Hematopoietic multipotent progenitor cell (in vitro differentiated cells): Measurements from ENCODE around the gene RAB1A. TPM values are rescaled to one million over a fixed set of nuclear protein-coding genes. Genes with fewer than 3 reads are reported as not detected.
A peak's percentile ranks its signal among the peaks of the same experiment; 100 is the strongest.

ENCODE experiments used
- DNase-seq, 3 donors: peaks; one replicate each; pipeline ENCODE4 v3.0.0-alpha.2; 2011 to 2015; ENCODE audit warnings: low read depth in 2 of 3, low spot score in 2 of 3
- total RNA-seq: library from RNA; depleted of rRNA; stranded (reverse); fragments of >200 nt; gene quantifications from one replicate; pipeline ENCODE4 v1.2.3, GENCODE V29; 2012

RAB1A gene
- total RNA-seq, 1 donor: 26.1 TPM

DNA sequence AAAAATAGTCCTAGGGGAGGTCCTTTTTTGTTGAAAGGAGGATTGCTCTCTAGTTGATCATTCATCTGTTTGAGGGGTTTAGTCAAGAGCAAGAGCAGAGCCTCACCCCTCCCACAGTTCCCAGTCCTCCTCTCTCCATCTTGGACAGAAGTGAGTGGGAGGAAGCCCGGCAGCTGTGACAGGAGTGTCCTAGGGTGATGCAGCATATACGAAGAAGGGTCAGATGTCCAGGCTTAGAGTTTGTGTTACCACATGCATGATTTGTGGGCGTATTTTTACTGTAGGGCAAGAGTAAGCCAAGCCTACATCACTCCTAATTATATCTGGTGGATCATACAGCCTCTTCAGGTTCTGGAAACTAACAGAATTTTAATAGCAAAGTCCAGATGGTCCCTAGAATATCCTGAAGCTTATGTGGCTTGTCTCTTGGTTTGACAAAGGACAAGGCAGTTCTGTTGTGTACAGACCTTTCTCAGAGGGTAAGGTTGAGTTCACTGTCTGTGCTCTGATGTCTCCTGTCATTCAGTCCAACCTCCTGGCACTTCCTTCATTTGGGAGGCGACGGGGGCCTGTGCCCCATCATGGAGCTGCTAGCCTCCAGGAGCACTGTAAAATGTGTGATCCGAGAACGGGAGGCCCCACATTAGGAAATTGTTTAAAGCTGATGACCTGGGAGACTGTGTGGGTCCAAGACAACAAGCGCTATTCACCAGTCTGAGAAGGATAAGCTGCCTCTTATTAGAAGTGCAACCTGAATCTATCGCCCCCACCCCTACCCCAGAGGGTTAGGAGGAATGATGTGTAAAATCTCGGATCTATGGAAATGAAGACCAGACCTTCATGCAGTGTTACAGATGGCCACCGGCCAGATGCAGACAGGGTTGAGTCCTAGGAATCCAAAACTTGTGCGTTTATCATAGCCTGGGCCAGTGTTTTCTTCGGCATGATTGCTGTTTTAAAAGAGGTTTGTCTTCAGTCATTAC is 66.8 kb downstream of the RAB1A start:
- DNase-seq: no peak

DNA sequence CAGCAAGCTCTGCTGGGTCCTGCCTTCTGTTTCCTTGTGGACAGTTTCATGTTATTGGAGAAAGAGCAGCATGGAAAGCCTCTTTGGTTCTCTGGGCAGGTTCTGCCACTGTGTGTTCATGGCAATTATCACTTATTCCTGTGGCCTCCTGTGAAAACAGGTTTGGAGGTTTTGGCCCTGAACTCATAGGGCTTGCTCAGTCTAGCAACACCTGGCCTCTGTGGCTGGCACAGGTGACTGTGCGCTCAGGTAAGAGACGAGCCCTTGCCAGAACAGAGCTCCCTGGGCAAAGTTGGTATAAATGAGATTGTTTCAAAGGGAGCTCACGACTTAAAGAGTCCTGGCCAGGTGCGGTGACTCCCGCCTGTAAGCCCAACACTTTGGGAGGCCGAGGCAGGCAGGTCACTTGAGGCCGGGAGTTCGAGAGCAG is 68.0 kb downstream of the RAB1A start:
- DNase-seq: no peak

DNA sequence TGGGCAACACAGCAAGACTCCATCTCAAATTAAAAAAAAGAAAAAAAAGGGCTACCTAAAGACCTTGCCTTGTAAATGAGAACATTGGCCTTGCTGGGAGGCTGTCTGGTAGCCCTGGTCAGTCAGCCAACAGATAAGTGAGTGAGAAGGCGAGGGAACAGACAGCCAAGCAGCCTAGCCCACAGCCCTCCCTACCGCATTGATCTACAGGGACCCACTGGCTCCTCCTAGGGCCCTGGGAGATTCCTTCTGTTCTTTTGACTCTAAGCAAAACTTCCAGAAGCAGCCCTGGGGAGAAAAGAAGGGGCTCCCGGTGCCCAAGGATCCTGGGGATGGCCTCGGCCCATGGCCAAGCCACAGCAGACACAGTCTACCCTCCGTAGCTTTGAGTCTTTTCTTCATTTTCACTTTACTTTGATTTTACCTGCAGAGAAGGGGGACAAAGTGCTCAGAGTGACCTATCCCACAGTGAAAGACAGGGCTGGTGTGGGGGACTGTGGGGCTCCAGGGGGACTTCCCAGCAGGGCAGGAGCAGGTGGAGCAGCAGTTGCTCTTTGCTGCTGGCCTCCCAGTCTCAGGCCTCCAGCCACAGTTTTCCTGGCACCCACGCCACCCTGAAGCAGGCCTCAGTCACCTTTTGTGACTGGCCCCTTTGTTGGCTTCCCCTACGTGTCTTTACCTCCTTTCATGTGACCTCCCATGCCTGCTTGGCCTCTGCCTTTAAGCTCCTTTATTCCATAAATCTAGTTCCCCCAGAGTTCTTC is 68.6 kb downstream of the RAB1A start:
- DNase-seq: no peak

DNA sequence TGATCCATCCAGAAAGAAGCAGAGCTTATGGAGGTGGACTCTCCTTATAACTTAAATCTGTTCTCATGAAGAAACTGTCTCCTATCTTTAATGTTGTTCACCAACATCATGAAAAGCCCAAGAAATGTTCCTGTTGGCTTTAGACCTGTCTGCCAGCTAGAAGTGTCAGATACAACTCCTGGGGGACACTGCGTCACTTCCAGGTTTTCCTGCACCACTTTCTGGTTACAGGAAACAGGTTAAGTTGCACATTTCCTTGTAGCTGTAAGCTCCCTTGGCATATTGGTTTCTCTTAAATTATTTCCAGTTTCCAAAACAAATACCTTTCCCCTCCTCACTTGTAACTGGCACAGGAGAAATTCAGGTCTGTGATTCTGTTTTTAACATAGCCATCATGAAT is 70.8 kb downstream of the RAB1A start:
- no peak for DNase-seq

DNA sequence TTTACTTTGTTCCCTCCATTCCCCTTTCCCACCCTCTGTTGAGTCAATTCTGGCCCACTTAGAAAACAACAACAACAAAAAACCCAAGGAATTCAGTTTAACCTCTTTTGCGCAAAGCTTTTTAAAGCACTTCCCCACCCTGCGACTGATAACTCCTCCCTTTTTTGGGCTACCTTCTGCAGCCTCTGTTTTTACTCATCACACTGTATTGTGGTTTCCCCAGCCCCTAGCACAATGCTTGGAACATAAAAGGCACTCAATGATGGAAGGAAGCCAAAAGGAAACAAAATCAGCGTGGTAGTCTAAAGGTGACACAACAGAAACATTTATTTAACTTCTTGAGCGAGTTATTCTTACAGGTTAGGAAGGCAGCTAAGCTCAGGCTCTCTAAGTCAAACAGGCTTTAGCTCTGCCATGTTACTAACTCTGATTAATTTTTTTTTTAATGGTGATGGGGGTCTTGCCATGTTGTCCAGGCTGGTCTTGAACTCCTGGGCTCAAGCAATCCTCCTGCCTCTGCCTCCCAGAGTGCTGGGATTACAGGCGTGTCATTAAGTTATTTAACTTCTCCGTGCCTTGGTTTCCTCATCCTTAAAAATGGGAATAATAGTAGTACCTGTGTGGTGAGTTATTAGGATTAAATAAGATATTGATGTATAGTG is 72.4 kb downstream of the RAB1A start:
- peak; percentile 43 to 91 (median 79) for DNase-seq

DNA sequence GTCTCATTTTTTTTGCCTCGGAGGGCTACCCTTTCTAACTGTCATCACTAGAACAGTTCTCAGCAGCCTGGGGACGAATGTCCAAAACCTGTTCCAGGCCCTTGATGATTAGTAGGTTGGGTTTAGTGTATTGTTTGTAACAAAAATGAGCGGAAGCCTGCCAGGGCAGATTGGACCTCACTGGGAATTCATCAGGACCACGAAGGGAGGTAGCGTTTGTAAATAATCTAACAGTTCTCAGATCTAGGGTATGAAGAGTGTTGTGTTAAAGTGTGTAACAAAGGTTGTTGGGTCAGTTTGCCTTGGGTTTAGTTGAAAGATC is 72.9 kb downstream of the RAB1A start:
- DNase-seq: peak in 1 of 3 donors; percentile 14

DNA sequence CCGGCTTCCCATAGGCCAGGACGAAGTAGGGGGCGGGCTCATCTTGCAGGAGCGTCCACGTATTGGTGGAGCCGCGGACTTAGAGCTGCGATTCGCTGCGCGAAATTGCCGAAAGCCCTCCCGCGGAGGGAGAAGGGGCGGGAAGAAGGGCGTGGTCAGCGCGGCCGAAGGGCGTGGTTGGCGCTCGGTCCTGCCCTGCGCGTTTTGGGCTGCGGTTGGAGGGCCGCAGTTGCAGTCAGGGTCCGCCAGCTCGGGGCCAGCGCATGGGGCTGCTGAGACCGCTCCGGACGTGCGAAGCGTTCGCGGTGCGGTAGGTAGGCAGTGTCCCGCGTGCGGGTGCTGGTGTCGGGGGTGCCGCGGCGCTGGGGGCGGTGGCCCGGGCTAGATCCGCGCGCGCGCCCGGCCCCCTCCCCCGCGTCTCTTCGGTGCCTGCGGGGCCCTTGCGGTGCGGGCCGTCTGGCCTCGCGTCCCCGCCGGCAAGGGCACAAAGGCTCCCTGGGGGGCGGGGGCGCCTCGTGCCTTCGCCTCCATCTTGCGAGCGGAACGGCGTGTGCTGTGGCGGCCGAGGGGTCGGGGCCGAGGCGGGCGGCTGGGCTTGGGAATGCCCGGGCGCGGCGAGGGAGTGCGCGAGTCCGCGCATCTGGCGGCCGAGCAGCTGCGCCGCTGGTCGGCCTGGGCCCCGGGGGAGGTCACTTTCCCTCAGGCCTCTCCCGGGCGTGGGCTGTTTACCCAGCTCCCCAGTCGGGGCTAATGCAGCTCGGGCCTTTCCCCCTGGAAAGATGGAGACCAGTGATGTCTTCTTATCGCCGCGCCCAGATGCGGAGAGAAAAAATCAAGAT is 73.5 kb downstream of the RAB1A start, which contains the start of gene CEP68:
Gene CEP68, plus strand, starts transcription at position 202 of the 839 bp plus-strand sequence. CDS start 13,029 bp downstream, outside the sequence.
- peak; percentile 90 to 98 (median 97) for DNase-seq

DNA sequence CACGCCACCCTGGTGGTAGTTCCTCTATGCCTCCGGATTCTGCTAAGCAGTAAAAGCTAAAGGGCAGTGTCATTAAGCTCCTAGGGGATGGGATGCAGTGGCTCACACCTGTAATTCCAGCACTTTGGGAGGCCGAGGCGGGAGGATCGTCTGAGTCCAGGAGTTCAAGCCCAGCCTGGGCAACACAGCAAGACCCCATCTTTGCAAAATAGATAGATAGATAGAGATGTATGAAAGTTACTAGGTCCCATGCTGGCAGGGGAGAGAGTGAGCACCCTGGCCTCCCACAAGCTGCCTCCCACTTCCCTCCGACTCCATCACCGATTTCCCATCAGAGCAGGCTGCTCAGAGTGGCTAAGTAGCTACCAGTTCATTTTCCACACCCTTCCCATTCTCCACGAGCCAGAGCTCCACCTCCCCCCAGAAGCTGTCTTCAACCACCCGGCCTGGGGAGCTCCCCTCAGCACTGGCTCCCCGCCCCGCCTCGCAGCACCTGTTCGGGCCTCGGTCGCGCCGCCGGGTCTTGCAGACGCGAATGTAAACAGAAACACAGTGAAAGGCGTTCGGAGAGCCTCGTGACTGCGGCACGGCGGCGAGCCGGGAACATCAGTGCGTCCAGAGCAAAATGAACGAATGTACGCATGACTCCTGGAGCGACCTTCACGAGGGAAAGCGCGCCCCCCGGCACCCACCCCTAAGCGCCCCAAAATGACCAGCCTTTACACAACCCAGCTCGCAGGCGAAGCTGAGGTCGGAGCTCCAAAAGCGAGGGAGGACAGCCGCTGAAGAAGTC is 74.3 kb downstream of the RAB1A start:
- peak in 1 of 3 donors; percentile 40 for DNase-seq

DNA sequence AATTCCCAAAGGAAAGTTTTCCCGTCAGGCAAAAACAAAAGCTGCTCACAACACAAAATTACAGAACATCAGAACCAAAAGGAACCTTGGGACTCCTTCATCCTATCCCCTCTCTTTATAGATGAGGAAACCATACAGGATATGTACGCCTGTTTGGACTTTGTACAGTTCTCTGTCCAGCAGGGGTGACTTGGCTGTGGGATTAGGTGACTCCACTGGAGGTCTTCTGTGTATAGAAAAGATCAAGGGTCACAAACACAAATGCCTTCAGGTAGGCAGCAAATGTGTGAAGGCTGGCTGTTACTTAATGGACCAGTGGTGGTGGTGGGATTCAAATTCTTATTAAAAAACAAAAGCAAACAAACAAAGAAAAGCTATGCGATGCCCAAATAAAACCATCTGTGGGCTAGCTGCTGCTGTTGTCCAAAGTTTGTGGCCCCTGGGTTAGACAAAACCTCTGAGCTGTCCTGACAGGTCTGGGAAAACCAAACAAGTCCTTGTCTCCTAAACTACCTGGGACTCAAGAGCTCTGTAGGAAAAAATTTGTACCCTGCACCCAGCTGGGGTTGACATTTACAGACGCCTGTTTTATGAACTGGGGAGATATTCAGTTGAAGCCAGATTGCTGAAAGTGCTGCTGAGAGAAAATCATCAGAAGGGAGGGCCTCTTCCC is 75.0 kb downstream of the RAB1A start:
- no peak for DNase-seq

DNA sequence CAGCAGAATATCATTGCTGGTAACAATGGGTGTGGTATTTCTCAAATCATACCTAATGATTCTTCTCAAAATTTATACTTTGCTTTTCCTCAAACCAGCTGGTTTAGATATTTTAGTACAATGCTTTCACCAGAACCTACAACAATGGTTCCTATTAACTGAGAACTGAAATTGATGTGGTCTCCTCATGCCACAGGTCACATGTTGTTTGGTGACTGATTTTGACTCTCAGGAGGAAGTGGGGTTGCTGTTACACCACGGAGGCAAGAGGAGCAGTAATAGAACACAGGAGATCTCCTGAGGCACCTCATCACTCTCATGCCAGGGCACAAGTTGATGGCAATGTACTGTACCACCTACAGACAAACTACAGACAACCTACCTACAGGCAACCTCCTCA is 76.7 kb downstream of the RAB1A start:
- DNase-seq: peak in 2 of 3 donors; percentile 45 to 72

DNA sequence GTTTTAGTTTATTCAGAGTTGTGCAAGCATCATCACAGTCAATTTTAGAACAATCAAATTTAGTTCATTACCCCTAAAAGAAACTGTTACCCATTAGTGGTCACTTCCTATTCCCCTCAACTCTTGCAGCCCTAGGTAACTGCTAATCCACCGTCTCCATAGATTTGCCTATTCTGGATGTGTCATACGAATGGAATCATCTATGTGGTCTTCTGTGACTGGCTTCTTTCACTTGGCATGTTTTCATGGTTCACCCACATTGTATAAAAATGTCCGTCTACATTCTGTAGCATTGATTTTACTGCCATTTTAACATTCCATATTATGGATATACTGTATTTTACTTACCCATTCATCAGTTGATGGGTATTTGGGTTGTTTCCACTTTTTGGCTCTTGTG is 79.0 kb downstream of the RAB1A start:
- no peak for DNase-seq

DNA sequence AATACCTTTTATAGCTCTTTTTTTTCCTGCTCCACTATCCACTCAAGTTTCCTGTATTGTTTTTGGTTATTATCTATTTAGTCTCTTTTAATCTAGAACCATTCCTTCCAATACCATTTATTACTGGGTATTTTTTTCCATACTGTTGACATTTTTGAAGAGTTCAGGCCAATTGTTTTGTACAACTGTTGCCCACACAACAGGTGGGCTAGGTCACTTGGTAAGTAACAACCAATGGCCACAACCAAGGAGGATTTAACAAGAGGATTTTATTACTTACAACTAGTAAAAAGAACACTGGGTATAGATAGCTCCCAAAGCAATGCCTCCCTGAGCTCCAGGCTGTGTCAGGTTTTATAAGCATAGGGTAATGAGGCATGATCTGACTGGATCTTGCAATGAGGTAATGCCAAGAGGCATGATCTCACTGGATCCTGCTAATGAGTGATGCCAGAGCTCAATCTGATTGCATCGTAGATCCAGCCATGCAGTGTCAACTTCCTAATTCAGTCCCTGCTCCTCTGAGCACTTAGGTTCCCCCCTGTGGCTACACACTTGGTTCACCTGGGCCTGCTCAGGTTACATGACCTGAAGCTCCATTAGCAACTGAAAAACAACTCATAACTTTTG is 80.8 kb downstream of the RAB1A start:
- DNase-seq: no peak

DNA sequence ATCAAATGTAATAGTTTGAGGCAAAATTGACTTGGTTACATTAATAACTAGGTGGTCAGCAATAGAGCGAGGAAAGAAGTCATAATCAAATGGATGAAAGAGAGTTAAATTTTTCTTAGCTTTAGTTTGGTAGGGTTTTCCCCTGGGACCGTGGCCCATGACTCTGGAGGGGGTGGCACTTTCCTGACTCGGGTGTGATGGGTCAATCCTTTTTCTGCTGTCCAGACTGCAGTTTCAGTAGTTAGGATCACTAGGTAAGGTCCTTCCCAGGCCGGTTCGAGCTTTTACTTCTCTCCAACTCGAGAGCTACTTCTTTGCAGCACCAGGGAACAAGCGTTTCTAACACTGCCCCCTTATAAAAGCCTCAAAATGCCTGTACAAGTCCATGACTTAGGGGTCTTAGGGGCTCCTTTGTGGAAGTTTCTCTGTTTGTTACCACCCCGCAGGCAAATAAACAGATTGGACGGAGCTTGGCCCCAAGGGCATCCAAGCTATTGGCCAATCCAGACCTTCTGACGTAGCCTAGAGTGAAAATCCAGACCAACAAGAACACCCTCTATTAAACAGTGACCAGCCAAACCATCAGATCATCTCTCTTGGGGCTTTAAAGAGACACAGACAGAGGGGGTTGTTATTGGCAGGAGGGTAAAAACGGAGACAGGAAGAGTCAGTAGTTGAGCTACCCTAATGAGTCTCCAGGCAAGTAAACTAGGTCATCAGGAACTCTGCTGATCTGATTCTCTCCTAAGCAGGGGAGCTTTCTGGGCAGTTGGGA is 83.1 kb downstream of the RAB1A start:
- DNase-seq: no peak

DNA sequence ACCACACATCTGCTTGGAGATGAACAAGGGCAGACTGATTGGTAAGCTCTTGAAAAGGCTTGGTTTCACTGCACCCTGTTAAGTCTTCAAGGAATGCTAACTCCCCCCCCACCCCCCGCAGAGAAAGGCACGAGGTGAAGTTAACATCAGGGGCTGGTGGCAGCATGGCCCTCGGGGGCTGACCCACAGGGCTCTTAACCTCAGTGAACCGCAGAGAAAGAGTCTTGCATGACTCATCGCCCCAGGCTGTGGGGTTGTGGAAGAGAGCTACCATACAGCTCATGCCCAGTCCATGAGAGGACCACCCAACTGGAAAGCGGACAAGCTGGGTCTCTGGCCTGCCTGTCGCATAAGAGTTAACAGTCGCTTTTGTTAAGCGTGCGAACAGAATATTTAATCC is 84.3 kb downstream of the RAB1A start:
- DNase-seq: no peak

DNA sequence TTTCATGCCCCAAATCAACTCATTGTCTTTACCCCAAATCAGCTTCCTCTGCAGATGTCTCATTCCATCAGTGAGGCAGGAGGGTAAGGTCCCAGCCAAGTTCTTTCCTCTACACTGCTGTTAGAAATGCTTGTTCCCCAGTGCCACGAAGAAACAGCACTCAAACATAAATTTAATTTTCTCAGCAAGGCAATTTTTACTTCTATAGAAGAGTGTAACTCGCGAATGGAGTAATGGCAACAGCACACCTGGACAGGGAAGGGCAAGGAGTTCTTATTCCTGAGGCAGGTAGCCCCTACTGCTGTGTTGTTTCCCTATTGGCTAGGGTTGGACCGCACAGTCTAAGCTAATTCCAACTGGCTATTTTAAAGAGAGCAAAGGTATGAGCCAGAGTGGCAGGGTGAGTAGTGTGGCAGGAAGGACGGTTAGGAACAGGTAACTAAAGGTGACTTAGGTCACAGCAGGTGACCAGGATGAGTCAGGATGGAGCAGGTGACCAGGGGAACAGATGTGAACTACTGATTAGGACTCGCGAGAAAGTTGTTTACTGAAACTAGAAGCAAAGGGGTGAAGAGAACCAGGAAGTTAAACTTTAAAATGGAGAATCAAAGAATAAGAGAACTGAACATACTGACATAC is 85.7 kb downstream of the RAB1A start:
- no peak for DNase-seq

DNA sequence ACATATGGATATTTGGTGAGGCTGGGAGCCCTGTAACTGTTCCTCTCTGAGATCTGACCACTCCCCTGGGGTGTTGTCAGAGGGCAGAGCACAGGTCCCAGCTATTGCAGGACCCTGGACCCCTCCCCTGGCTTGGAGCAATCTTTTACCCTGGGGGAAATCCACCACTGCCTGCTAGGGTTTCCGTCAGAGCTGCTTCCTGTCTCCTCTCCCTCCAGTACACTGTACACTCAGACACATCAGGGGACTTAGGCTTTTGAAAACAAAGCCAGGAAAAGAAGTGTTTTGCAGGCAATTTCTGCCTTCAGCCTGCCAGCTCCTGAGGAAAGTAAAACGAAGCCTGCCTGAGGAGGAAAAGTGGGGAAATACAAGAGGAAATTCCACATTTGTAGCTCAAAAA is 86.9 kb downstream of the RAB1A start:
- no peak for DNase-seq
